Stimulated activated CD8-positive, alpha-beta memory T cell treated with anti-CD3 and anti-CD28 coated beads, Interleukin-7, amount 100 ng/mL, for 24 hours (primary cell): Measurements from ENCODE around the gene ADGRE2.
"Not testable (repeated sequence)": the region's sequence is repeated elsewhere in the genome, so short reads cannot be mapped to it uniquely, and the experiment has no call there.

Experiments used
- DNase-seq: peaks from one replicate; pipeline ENCODE4 v3.0.0-alpha.2; 2020; ENCODE audit warnings: low read depth

Gene ADGRE2

DNA sequence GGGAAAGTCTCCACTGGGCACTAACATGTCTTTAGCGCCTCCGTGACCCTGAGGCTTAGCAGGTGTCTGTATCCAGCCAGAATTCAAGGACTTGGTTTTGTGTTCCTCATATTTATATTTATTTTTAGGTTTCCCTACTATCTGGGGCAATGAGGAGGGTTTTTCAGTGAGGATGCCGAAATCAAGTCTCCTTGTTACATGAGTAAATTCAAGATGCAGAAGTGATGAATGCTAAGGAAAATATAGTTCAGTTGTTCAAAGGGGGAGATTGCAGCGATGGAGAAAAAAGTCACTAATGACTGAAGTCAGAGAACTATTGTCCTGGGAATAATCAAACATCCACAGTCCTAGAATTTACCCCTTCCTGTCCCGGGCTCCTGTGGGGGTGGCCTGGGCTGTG lies 791 bp upstream of the ADGRE2 start:
- no peak for DNase-seq

DNA sequence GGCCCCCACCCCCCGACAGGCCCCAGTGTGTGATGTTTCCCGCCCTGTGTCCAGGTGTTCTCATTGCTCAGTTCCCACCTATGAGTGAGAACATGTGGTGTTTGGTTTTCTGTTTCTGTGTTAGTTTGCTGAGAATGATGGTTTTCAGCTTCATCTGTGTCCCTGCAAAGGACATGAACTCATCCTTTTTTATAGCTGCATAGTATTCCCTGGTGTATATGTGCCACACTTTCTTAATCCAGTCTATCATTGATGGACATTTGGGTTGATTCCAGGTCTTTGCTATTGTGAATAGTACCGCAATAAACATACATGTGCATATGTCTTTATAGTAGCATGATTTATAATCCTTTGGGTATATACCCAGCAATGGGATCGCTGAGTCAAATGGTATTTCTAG lies 715 bp downstream of the ADGRE2 start:
- DNase-seq: not testable (repeated sequence)

DNA sequence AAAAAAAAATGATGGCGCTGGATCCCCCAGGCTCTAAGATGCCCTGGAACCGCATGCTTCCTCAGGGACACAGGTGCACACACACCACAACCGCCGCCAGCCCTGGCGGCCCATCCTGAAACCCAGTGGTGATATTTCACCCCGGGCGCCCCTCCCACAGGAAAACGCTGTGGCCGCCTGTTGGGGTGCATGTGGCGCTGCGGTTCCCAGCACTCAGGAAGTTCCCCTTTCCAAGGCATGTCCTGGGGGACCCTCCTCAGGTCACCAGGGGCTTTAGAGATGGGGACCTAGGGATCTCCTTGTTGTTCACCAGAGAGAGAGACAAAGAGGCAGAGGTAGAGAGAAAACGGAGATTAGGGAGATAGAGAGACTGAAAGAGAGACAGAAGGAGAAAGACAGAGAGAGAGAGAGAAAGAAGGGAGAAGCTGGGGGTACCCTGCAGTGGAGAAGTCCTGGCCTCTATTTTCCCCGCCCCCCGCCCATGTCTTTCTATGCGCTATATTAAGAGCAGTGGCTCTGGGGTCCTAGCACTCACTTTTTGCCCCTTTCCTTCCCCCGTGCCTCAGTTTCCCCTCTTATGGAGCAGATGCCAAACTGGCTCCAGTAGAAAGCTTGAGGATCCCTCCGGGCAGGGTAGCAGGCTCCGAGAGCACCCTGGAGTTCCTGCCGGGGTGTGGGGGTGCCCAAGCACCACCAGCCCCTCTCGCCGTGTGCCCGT lies 2.3 kb downstream of the ADGRE2 start:
- no peak for DNase-seq

DNA sequence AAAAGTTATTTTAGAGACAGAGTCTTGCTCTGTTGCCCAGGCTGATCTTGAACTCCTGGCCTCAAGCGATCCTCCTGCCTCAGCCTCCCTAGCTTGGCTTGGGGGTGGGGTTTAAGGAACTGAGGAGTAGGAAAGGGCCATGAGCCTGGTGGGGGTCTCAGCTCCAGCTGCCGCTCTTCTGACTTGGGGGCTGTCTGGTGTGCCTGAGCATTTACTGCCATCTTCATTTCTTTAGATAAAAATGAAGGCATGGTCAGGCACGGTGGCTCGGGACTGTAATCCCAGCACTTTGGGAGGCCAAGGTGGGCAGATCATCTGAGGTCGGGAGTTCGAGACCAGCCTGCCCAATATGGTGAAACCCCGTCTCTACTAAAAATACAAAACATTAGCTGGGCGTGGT lies 3.0 kb downstream of the ADGRE2 start:
- DNase-seq: not testable (repeated sequence)

DNA sequence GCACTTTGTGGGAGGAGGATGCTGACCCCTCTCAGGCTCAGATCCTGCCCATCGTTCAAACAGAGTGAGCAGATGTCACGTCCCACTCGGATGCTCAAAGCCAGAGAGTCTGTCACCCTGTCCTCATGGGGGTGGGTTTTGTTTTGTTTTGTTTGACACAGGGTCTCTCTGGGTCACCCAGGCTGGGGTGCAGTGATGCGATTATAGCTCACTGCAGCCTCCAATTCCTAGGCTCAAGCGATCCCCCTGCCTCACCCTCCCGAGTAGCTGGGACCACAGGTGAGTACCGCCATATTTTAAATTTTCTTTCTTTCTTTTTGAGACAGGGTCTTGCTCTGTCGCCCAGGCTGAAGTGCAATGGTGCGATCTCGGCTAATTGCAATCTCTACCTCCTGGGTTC lies 4.0 kb downstream of the ADGRE2 start:
- DNase-seq: no peak

DNA sequence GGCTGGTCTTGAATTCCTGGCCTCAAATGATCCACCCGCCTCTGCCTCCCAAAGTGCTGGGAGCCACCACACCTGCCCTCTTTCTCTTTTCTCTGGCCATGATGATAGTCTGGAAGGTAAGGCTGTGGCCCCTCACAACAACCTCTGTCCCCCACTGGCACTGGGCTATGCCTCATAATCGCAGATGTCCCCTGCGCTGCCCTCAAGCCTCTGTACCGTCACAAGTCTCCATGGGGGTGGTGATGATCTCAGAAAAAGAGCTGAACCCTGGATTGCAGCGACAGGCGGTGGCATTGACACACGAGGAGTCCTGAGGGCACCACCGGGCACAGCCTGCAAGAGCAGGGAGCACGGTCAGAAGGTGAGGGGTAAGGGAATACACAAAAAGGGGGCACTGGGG lies 4.6 kb downstream of the ADGRE2 start:
- not testable (repeated sequence) for DNase-seq

DNA sequence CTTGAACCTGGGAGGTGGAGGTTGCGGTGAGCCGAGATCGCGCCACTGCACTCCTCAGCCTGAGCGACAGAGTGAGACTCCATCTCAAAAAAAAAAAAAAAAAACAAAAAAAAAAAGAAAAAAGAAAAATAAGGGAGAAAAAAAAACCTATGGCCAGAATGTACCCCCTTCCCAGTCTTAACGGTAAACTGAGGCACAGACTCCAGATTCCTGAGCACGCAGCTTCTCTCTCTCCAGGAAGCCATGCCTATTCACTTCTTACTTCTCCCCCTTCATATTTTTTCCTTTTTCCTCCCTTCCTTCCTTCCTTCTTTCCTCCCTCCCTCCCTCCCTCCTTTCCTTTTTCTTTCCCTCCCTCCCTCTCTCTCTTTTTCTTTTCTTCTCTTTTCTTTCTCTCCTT lies 5.4 kb downstream of the ADGRE2 start:
- no peak for DNase-seq

DNA sequence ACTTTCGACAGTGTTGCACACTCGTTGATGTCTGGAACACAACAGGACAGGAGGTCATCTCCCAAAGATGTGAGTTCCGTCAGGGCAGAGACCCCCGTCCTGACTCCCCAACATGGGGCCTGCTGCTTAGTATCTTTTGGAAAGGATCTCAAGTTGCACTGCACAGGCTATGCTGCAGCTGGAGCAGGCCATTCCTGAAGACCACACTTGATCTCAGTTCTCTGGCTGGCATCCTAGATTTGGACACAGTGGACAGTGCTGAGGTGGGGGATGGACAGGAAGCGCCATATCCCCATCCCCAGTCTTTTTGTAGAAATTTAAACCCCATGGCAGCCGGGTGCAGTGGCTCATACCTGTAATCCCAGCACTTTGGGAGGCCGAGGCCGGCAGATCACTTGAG lies 5.9 kb downstream of the ADGRE2 start:
- DNase-seq: no peak

DNA sequence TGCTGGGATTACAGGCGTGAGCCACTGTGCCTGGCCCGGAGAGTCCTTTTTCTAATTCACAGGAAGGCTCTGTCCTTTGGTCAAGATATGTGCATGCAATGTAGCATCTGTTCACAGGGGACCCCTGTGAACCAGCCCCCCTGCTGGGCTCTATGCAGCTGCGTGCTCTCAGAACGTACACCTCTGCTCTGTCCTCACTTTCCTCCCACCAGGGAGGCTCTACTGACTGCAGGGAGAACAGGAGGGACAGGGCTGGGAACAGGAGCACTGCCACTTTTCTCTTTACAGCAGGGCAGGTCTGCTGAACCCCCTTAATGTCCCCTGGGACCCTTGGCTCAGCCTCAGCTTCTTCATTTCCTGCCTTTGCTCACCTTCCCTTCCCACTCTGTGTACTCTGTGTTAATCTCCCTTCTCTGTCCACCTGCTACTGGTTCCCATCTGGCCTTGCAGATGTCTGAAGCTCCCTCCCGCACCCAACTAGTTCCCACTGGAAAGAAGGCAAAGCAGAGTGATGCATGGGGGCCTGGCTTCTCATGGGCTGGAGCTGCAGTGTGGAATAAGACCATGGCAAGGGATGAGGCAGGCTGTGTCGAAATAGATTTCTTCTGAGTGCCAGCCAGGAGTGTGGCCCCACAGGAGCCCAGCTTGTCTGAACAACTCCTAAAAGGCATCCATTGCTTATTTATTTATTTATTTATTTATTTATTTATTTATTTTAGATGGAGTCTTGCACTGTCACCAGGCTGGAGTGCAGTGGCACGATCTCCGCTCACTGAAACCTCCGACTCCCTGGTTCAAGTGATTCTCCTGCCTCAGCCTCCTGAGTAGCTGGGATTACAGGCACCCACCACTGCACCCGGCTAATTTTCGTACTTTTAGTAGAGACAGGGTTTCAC lies 7.2 kb downstream of the ADGRE2 start:
- no peak for DNase-seq

DNA sequence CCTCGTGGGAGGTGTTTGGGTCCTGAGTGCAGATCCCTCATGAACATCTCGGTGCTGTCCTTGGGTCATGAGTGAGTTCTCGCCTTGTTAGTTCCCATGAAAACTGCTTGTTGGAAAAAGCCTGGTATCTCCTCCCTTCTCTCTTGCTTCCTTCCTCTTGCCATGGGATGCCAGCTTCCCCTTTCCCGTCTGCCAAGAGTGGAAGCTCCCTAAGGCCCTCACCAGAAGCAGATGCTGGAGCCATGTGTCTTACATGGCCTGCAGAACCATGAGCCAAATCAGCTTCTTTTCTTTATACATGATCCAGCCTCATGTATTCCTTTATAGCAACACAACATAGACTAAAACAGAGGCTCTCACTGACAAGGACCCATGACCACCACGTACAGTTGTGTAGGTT lies 8.2 kb downstream of the ADGRE2 start:
- DNase-seq: no peak

DNA sequence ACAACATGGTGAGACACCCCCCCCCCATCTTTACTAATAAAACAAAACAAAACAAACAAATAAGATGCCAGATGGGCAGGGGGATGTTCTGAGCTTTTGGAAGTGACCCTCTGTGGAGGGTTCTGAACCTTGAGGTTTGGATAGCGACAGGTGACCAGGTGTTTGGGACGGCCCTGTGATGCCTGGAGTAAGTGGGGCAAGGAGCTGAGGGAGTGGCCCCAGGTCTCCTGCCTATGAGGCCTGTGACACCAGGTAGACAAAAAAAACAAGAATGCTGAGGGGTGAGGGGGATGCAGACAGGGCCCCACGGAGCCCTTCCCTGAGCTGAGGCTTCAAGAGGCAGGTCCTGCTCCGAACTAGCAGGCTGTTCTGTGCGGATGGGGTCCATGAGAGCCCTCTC lies 9.2 kb downstream of the ADGRE2 start:
- no peak for DNase-seq

DNA sequence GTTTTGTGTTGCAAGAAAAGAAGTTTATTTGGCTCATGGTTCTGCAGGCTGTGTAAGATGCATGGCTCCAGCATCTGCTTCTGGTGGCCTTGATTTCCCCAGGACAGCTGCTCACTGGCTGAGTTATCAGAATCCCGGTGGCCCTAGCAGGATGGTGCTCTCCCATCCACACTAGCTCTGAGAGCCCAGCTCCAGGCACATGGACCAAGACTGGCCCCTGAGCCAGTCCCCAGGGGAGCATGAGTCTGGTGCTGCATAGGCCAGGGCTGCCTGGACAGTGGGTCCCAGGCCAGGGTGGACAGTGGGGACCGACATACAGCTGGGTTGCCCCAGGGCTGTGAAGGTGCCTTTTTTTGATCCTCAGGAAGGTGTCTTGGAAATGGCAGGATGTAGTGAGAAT lies 10.4 kb downstream of the ADGRE2 start:
- no peak for DNase-seq

DNA sequence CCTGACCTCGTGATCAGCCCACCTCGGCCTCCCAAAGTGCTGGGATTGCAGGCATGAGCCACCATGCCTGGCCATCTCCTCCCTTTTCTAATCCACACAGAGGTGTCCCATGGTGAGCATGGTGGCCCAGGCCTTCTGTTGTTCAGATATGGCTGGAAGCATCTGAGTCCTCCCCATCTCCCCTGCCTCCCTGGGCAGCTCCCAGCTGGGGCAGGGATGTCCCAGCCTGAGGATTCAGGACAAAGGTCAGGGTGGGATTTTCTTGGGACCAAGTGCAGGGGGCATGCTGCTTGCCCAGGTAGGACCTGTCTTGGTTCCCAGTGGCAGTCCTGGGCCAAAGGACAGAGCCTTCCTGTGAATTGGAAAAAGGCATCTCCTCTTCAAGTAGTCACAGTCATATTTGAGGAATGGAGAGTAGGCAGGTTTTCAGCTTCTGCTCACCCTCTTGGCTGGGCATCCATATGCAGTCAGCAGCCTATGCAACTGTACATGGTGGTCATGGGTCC lies 10.8 kb downstream of the ADGRE2 start:
- no peak for DNase-seq

DNA sequence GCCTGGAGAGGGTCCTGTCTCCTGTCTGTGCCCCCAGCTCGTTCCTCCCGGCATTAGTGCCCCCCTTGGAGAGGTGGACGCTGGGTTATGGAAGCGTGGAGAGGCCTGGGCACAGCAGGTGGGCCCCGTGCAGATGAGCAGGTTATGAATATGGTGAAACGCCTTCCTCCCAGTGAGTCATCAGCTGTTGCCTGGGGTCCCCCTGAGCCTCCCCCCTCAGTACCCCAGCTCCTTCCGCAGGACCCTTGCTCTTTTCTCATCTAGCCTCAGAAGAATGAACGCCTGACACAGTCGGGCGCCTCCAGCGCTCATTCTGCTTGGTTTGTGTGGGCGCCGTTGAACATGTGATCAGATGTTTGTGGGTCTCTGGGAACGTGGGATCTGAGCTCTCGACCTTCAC lies 12.5 kb downstream of the ADGRE2 start:
- not testable (repeated sequence) for DNase-seq

DNA sequence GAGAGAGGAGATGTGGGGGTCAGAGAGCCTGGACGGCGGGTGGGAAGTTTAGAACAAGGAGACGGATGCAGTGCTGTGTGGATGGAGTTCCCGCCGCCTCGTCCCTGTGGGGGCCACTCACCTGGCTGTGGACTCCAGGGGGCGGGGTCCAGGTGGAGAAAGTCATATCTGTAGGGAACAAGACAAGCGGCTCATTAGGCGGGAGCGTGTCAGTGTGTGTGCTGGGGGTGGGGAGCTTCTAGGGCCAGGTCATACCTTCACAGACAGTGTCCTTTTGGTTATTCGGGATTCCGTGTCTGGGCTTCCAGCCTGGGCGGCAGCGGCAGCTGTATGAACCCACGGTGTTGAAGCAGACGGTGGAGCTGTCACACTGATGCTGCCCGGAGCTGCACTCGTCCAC lies 13.0 kb downstream of the ADGRE2 start:
- DNase-seq: not testable (repeated sequence)

DNA sequence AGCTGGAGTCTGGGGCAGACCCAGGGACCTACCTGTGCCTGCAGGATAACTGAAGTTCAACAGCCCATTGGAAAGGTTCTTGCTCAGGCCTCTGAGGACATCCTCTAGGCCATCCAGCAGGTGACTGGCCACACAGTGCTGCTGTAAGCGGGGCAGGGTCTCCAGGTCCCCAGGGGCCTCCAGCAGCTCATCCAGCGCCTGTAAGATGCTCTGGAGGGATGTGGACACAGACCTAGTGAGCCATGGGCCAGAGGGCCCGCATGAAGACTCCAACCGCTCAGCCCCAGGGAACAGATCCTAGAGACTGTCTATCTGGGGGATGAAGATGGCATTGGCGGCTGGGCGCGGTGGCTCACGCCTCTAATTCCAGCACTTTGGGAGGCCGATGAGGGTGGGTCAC lies 14.0 kb downstream of the ADGRE2 start:
- no peak for DNase-seq

DNA sequence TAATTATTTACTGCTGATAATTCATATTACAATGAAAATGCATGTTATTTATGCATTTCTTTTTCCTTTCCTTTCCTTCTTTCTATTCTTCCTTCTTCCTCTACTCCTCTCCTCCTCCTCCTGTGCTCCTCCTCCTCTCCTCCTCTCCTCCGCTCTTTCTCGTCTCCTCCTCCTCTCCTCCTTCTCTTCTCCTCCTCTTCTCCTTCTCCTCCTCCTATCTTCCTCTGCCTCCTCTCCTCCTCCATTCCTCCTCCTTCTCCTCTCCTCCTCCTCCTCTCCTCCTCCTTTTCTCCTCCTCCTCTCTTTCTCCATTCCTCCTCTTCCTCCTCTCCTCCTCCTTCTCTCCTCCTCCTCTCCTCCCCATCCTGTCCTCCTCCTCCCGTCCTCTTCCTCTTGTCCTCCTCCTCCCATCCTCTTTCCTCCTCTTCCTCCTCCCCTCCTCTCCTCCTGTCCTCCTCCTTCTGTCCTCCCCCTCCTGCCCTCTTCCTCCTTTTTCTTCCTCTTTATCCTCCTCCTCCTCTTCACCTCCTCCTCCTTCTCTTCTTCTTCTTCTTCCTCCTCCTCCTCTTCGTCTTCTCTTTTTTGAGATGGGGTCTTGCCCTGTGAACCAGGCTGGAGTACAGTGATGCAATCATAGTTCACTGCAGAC lies 14.7 kb downstream of the ADGRE2 start:
- no peak for DNase-seq

DNA sequence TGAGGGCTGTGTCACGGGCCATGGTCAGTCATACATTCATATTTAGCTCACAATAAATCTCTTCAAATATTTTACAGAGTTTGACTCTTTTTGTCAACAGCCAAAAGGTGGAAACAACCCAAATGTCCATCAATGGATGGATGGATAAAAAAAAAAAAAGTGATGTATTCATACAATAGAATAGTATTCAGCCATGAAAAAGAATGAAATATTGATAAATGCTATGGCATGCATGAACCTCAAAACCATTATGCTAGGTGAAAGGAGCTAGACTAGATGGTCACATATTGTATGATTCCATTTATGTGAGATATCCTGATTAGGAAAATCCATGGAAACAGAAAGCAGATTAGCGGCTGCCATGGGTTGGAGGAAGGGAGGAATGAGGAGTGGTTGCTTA lies 16.2 kb downstream of the ADGRE2 start:
- no peak for DNase-seq

DNA sequence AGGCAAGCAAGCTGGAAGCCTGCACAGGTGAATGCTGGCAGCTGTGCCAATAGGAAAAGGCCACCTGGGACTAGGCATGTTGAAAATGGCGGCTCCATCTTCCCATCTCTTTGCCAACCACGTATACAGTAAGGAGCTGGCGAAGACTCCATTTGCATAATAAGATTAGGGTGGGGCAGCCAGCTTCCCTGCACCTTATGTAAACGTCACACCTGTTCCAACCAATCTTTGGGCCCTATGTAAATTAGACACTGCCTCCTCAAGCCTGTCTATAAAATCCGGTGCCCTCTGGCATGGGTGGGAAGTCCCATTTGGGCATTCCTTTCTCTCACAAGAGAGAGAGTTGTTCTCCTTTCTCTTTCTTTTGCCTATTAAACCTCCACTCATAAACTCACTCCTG lies 16.8 kb downstream of the ADGRE2 start:
- no peak for DNase-seq

DNA sequence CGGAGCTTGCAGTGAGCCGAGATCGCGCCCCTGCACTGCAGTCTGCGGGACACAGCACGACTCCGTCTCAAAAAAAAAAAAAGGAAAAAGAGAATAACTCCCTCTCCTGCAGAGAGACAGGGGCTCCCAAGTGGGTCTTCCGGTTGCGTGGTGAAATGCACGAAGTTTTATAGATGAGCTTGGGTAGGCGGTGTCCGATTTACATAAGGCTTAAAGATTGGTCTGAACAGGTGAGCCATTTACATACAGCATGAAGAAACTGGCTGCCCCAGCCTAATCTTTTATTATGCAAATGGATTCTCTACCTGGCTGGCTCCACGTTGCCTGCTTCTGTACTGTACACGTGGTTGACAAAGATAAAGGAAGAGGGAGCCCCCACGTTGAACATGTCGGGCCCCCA lies 19.5 kb downstream of the ADGRE2 start:
- DNase-seq: no peak

DNA sequence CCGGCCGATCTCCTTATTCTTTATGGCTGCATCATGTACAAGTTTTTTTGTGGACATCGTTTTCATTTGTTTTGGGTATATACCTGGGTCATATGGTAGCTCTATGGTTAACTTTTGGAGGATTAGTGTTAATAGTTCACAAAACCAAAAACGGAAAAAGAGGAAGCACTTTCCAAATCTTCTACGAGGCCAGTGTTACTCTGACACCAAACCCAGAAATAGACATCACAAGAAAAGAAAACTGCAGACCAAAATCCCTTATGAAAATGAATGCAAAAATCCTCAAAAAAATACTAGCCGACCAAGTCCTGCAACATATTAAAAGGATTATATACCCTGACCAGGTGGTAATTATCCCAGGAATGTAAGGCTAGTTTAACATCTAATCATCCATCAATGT lies 29.8 kb downstream of the ADGRE2 start:
- DNase-seq: no peak

DNA sequence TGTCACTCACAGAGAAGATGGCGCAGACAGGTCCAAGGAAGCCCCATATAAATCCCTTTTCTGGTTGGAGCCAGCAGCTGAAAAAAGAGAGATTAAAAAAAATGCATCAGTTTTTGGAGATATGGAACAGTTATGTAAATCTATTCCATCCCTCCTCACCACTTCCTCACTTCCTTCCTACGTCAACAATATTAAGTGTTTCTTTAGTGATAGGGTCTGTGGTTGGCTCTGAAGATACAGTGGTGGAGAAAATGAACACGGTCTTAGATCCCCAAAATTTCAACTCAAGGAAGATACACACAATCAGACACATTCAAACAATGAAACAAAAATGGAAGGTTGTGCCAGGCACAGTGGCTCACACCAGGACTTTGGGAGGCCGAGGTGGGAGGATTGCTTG lies 31.5 kb downstream of the ADGRE2 start:
- no peak for DNase-seq

DNA sequence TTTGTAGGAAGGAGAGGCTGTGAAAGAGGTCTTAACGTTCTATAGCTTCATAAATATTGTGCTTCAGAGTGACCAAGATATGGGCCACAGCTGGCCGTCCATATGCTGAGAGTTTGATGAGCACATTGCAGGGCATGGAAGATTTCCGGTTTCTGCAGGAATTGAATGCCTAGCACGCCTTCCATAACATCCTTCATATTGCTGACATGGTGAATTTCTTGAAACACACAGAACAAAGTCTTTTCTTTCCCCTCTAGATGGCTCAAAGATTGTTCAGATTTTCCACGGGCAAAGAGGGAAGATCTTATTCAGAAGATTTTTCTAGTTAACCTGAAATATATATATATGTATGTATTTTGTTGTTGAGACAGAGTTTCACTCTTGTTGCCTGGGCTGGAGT lies 42.4 kb downstream of the ADGRE2 start:
- no peak for DNase-seq
